Activated T-cell treated with anti-CD3 and anti-CD28 coated beads, Interleukin-2, amount 50 U/mL, for 24 hours (primary cell): ENCODE data around the gene CREM.

ENCODE experiments used
- DNase-seq: peaks from one replicate; pipeline ENCODE4 v3.0.0-alpha.2; 2020
- H3K27ac Mint-ChIP-seq: 2 replicates; pipeline ENCODE4 v1.8.0; 2020; ENCODE audit warnings: mild to moderate bottlenecking, mixed read lengths
- H3K27me3 Mint-ChIP-seq: 2 replicates; pipeline ENCODE4 v1.8.0; 2020; ENCODE audit warnings: mixed read lengths
- H3K36me3 Mint-ChIP-seq: 2 replicates; pipeline ENCODE4 v1.8.0; 2020; ENCODE audit warnings: low read depth, mixed read lengths
- H3K4me1 Mint-ChIP-seq: 2 replicates; pipeline ENCODE4 v1.8.0; 2020; ENCODE audit warnings: low read depth, mixed read lengths
- H3K4me3 Mint-ChIP-seq: 2 replicates; pipeline ENCODE4 v1.8.0; 2020; ENCODE audit warnings: mild to moderate bottlenecking, moderate library complexity, mixed read lengths
- H3K9me3 Mint-ChIP-seq: 2 replicates; pipeline ENCODE4 v1.8.0; 2020; ENCODE audit warnings: mixed read lengths

CREM gene

GRCh38 chr10:35231646-35232045 lies 105.0 kb downstream of the CREM start:
- no peak overlapping the region for H3K27ac Mint-ChIP-seq

GRCh38 chr10:35232527-35232926 lies 105.9 kb downstream of the CREM start:
- Mint-ChIP-seq H3K9me3 (no peaks in the 10 kb centered on the region), H3K4me3 (no peak overlapping the region), H3K27me3 (no peaks in the 10 kb centered on the region), H3K4me1 (no peaks in the 10 kb centered on the region), H3K27ac (no peak overlapping the region), H3K36me3 (no peaks in the 10 kb centered on the region)
- no peak for DNase-seq

More at GRCh38 chr10:35231646-35232045, 105.0 kb downstream of the CREM start:
- Mint-ChIP-seq H3K27me3 (no peaks in the 10 kb centered on the region), H3K4me1 (no peaks in the 10 kb centered on the region), H3K36me3 (no peaks in the 10 kb centered on the region), H3K9me3 (no peaks in the 10 kb centered on the region), H3K4me3 (no peak overlapping the region)
- no peak for DNase-seq

- Mint-ChIP-seq H3K27ac (no peak overlapping the region), H3K36me3 (no peaks in the 10 kb centered on the region), H3K4me1 (no peaks in the 10 kb centered on the region), H3K27me3 (no peaks in the 10 kb centered on the region), H3K4me3 (no peak overlapping the region), H3K9me3 (no peaks in the 10 kb centered on the region)
- no peak for DNase-seq
These were observed 107.4 kb downstream of the CREM start for GRCh38 chr10:35234073-35234472.

GRCh38 chr10:35236739-35237138 lies 110.1 kb downstream of the CREM start:
- H3K9me3 Mint-ChIP-seq = no peaks in the 10 kb centered on the region
- no peak overlapping the region for H3K27ac Mint-ChIP-seq
- H3K36me3 Mint-ChIP-seq = no peaks in the 10 kb centered on the region
- no peak for DNase-seq
- H3K4me3 Mint-ChIP-seq = no peak overlapping the region
- no peaks in the 10 kb centered on the region for H3K27me3 Mint-ChIP-seq
- H3K4me1 Mint-ChIP-seq = no peaks in the 10 kb centered on the region

- no peak for DNase-seq
- Mint-ChIP-seq H3K4me3 (no peak overlapping the region), H3K4me1 (no peaks in the 10 kb centered on the region)
These were observed 111.3 kb downstream of the CREM start for GRCh38 chr10:35237766-35238512.

DNA sequence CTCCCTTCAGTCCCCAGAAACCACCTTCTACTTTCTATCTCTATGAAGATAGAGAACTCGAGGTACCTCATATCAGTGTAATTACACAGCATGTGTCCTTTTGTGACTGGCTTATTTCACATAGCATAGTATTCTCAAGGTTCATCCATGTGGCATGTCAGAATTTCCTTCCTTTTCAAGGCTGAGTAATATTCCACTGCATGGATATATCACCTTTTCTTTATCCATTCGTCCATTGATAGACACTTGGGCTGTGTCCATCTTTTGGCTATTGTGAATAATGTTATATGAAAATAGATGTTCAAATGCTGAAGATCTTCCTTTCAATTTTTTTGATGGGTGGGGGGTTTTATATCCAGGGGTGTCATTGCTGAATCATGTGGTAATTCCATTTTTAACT lies 117.9 kb downstream of the CREM start:
- H3K9me3 Mint-ChIP-seq = no peaks in the 10 kb centered on the region
- no peak overlapping the region for H3K27ac Mint-ChIP-seq
- H3K4me3 Mint-ChIP-seq = no peak overlapping the region
- H3K27me3 Mint-ChIP-seq = peaks cover 4% of the 10 kb centered on the region
- no peaks in the 10 kb centered on the region for H3K4me1 Mint-ChIP-seq
- H3K36me3 Mint-ChIP-seq = no peaks in the 10 kb centered on the region
- DNase-seq = no peak

More at GRCh38 chr10:35237766-35238512, 111.3 kb downstream of the CREM start:
- Mint-ChIP-seq H3K9me3 (no peaks in the 10 kb centered on the region), H3K27ac (no peak overlapping the region), H3K36me3 (no peaks in the 10 kb centered on the region), H3K27me3 (no peaks in the 10 kb centered on the region)

- Mint-ChIP-seq H3K27me3 (peaks cover 4% of the 10 kb centered on the region), H3K27ac (no peak overlapping the region), H3K36me3 (no peaks in the 10 kb centered on the region), H3K9me3 (no peaks in the 10 kb centered on the region), H3K4me3 (no peak overlapping the region), H3K4me1 (no peaks in the 10 kb centered on the region)
- no peak for DNase-seq
These were observed 120.2 kb downstream of the CREM start for GRCh38 chr10:35246770-35247343.

DNA sequence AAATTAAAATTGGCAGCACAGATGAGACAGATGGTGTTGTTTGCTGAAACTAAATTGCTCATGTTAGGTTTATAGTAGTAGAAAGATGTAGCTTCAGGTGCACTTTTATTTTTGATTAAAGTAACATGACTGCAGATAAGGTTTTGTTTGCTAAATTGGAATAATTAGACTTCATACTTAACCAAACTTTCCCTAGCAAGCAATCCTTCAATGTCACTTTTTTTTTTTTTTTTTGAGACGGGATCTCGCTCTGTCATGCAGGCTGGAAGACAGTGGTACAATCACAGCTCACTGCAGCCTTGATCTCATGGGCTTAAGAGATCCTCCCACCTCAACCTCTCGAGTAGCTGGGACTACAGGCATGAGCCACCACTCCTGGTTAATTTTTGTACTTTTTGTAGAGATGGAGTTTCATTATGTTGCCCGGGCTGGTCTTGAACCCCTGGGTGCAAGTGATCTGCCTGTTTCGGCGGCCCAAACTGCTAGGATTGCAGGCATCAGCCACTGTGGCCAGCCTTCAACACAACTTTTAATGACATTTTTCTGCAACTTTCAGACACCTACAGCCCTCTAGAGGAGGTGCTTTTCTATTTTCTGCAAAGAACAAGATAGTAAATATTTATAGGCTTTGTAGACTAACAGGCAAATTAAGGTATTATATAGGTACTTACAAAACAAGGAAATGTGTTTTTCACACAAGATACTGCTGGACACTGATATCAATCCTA lies 124.9 kb downstream of the CREM start:
- peaks cover 2% of the 10 kb centered on the region for H3K9me3 Mint-ChIP-seq
- no peaks in the 10 kb centered on the region for H3K36me3 Mint-ChIP-seq
- DNase-seq = no peak
- H3K27ac Mint-ChIP-seq = no peak overlapping the region
- no peaks in the 10 kb centered on the region for H3K4me1 Mint-ChIP-seq
- H3K4me3 Mint-ChIP-seq = no peak overlapping the region
- peaks cover 3% of the 10 kb centered on the region for H3K27me3 Mint-ChIP-seq

GRCh38 chr10:35257057-35257983 lies 130.7 kb downstream of the CREM start:
- H3K4me3 Mint-ChIP-seq = no peak overlapping the region
- no peak overlapping the region for H3K27ac Mint-ChIP-seq
- H3K27me3 Mint-ChIP-seq = peaks cover 5% of the 10 kb centered on the region
- no peak for DNase-seq
- no peaks in the 10 kb centered on the region for H3K36me3 Mint-ChIP-seq
- peaks cover 5% of the 10 kb centered on the region for H3K4me1 Mint-ChIP-seq
- peaks cover 13% of the 10 kb centered on the region for H3K9me3 Mint-ChIP-seq

- Mint-ChIP-seq H3K36me3 (no peaks in the 10 kb centered on the region), H3K4me3 (no peak overlapping the region), H3K4me1 (peaks cover 5% of the 10 kb centered on the region), H3K9me3 (peaks cover 13% of the 10 kb centered on the region), H3K27me3 (peaks cover 4% of the 10 kb centered on the region), H3K27ac (no peak overlapping the region)
- no peak for DNase-seq
These were observed 133.2 kb downstream of the CREM start for GRCh38 chr10:35259769-35260397.

DNA sequence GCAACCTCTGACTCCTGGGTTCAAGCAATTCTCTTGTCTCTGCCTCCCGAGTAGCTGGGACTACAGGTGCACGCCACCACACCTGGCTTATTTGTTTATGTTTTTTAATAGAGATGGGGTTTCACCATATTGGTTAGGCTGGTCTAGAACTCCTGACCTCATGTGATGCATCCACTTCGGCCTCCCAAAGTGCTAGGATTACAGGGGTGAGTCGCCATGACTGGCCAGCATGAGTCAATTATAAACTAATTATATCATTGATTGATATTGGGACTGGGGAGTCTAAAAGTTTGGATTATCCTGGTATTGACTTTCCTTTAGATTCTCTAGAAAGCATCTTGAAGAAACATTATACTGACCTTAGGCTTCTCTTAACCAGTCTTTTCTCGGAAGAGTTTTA lies 135.8 kb downstream of the CREM start:
- H3K36me3 Mint-ChIP-seq = no peaks in the 10 kb centered on the region
- H3K9me3 Mint-ChIP-seq = peaks cover 7% of the 10 kb centered on the region
- H3K27me3 Mint-ChIP-seq = peaks cover 2% of the 10 kb centered on the region
- no peak for DNase-seq
- no peak overlapping the region for H3K4me3 Mint-ChIP-seq
- H3K4me1 Mint-ChIP-seq = peaks cover 5% of the 10 kb centered on the region
- no peak overlapping the region for H3K27ac Mint-ChIP-seq
